SJSA1 (cell line): ENCODE data around the gene SEMA3C. TPM values are rescaled to one million over a fixed set of nuclear protein-coding genes. Genes with fewer than 3 reads are reported as not detected.

Experiments
- DNase-seq, 2 experiments: peaks; one replicate each; pipeline ENCODE4 v3.0.0-alpha.2; 2015 to 2020; ENCODE audit warnings: low spot score in 2 of 2, low read depth in 1 of 2
- H3K27ac ChIP-seq: fragments of 250-450 bp; sonication (Bioruptor Pico); 2 replicates; pipeline ENCODE4 v1.5.1; 2020; ENCODE audit warnings: mild to moderate bottlenecking, moderate library complexity
- H3K27me3 ChIP-seq: fragments of 250-450 bp; sonication (Bioruptor Pico); replicated peaks from 2 replicates; pipeline ENCODE4 v1.5.1; 2020; ENCODE audit warnings: mild to moderate bottlenecking, moderate library complexity
- H3K36me3 ChIP-seq: fragments of 250-450 bp; sonication (Bioruptor Pico); 2 replicates; pipeline ENCODE4 v1.5.1; 2020; ENCODE audit warnings: mild to moderate bottlenecking
- H3K4me1 ChIP-seq: fragments of 250-450 bp; sonication (Bioruptor Pico); replicated peaks from 2 replicates; pipeline ENCODE4 v1.6.1; 2021; ENCODE audit warnings: mild to moderate bottlenecking
- H3K4me3 ChIP-seq: fragments of 250-450 bp; sonication (Bioruptor Pico); 2 replicates; pipeline ENCODE4 v1.5.1; 2020; ENCODE audit warnings: mild to moderate bottlenecking
- H3K9me3 ChIP-seq: fragments of 250-450 bp; sonication (Bioruptor Pico); replicated peaks from 2 replicates; pipeline ENCODE4 v1.5.1; 2020; ENCODE audit warnings: mild to moderate bottlenecking
- total RNA-seq: library from RNA; depleted of rRNA; stranded (reverse); fragments of >200 nt; shearing (Covaris generic); gene quantifications from 2 replicates; pipeline ENCODE4 v1.2.3, GENCODE V29; 2014

SEMA3C gene
- total RNA-seq, 1 experiment from 2014 or later: 28.6 TPM

DNA sequence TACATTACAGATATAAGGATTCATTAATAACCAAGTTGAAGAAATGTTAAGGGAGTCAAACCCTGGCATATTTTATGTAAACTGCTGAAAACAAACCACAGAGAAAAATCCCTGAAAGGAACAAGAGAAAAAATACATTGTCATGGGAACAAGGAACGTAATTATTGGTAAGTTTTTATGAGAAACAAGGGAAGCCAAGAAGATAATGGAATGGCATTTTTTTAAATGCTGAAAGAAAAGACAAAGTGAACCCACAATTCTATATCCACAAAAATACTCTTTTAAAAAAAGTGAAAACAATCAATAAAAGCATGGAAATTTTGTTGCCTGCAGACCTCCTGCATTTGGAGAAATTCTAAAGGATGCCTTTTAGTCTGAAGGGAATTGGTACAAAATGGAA, 144.0 kb downstream of the SEMA3C start:
- Histone ChIP-seq H3K27me3 (no peaks in the 10 kb centered on the region), H3K9me3 (no peaks in the 10 kb centered on the region), H3K4me1 (peaks cover 15% of the 10 kb centered on the region), H3K36me3 (no peaks in the 10 kb centered on the region), H3K27ac (no peak overlapping the region), H3K4me3 (no peak overlapping the region)
- no peak for DNase-seq

DNA sequence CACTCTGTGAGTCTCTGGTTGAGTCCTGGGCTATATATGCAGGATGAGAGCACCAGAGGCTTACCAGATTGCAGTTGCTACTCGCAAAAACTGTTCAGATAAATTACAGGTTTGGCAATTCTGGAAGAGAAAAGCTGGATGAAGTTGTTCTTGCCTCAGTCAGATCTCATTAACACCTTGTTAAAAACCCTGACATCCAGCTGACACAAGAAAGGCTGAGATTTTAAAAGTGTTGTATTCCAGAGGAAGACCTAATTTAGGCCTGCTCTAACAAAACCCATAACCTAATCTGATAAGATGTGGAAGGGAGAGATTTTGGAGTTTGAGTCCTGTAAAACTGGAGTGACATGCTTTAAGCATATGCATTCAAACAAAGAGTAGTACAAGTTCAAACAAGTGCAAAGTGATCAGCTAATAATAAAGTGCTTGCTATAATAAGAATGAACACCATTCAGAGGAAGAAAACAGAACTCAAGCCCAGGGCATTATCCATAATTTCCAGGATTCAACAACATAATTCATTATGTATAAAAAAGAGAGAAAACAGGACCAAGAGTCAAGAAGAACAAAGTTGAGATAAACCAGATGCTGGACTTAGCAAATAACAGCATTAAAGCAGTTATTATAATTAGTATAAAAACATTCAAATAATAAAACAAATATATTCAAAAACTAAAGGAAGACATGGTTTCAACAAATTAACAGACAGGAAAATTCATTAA, 144.9 kb downstream of the SEMA3C start:
- H3K36me3 ChIP-seq: no peaks in the 10 kb centered on the region
- no peak for DNase-seq
- H3K9me3 ChIP-seq: no peaks in the 10 kb centered on the region
- no peak overlapping the region for H3K27ac ChIP-seq
- H3K4me3 ChIP-seq: no peak overlapping the region
- no peaks in the 10 kb centered on the region for H3K27me3 ChIP-seq
- H3K4me1 ChIP-seq: peaks cover 15% of the 10 kb centered on the region

DNA sequence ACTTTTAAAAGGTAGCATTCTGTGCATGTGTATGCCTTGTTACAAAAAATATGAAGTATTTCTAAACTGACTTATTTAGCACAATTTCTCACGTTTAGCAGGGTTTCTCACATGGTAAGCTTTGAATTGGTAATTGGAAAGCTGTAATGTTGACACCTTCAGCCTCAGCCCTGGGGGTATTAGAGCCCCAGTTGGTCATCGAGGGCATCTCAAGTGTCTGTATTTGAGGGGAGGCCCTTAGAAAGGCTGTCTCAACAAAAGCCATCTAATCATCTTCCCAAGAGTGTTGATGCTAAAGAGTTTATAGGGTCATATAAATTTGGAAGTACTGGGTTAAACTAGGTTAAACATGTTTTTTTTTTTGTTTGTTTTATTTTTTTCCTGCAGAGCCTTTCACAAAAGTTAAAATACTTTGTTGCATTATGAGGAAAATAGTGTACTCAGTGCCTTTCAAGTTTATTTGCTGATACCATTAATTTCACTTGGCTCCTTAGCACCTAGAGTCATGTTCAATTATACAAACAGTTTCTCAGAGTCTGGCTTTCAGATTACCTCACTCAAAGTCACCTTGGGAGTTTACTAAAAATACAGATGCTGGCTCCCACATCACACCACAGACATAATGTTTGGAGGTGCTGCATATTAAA, 146.4 kb downstream of the SEMA3C start:
- Histone ChIP-seq H3K27ac (no peak overlapping the region), H3K36me3 (no peaks in the 10 kb centered on the region), H3K4me1 (peaks cover 15% of the 10 kb centered on the region), H3K9me3 (no peaks in the 10 kb centered on the region), H3K27me3 (no peaks in the 10 kb centered on the region), H3K4me3 (no peak overlapping the region)
- DNase-seq: no peak

DNA sequence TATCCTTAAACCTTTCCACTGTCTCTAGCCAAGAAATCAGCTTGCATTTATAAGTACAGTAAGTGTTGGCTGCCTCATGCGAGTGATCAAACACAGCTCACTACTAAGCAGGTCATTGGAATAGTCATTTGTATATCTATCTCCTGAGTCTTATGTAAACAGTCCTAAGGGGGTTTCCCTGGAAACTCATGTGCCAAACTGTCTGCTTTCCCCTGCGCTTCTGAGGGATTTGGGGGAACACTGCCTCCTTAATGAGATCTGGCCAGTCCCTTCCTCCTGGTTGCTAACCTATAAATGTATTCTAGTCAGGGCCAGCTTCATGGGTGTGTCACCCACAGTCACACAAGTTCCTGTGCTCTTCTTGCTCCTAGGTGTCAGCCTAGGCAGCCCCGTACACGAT, 147.3 kb downstream of the SEMA3C start:
- DNase-seq: peak in 1 of 2 experiments; percentile 31
- no peaks in the 10 kb centered on the region for H3K36me3 ChIP-seq
- H3K4me3 ChIP-seq: no peak overlapping the region
- no peaks in the 10 kb centered on the region for H3K27me3 ChIP-seq
- no peak overlapping the region for H3K27ac ChIP-seq
- peaks cover 15% of the 10 kb centered on the region for H3K4me1 ChIP-seq
- no peaks in the 10 kb centered on the region for H3K9me3 ChIP-seq

DNA sequence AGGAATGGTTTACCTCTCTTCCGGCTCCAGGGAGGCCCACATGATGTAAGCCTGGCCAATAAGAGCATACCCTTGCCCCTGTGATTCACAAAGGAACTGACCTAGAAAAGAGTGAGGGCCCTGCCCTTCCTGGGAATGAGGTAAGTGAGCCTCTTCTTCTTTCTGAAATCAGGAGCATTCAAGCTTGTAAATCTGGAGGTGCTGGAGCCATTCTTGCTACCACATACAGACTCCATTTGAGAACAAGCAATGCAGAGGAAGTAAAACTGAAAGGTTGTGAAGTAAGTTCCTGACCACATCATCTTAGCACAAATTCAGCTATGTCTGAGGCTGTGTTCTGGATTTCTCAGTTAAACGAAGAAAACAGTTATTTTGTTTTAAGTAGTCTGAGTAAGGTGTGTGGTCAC, 148.2 kb downstream of the SEMA3C start:
- Histone ChIP-seq H3K9me3 (no peaks in the 10 kb centered on the region), H3K4me1 (peaks cover 15% of the 10 kb centered on the region), H3K27me3 (no peaks in the 10 kb centered on the region), H3K36me3 (no peaks in the 10 kb centered on the region), H3K4me3 (no peak overlapping the region), H3K27ac (no peak overlapping the region)
- peak in 1 of 2 experiments; percentile 11 for DNase-seq

DNA sequence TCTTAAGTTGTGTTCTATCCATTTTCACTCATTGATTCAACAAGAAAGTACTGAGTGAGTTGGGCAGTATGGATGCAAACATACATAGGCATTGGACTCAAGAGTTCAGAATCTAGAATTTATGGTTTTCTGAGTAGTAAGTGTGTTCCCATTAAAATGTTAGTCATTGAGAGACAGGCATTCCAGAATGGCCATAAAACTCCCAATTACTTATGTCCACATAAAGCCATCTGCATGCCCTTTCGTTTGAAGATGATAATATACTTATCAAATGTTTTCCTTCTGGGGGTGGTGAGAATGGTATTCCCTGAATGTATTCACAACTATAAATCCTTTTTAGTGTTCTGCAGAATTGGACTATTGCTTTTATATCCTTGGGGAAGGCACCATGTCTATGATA, 148.8 kb downstream of the SEMA3C start:
- no peak for DNase-seq
- Histone ChIP-seq H3K4me1 (peaks cover 15% of the 10 kb centered on the region), H3K9me3 (no peaks in the 10 kb centered on the region), H3K27ac (no peak overlapping the region), H3K4me3 (no peak overlapping the region), H3K27me3 (no peaks in the 10 kb centered on the region), H3K36me3 (no peaks in the 10 kb centered on the region)

DNA sequence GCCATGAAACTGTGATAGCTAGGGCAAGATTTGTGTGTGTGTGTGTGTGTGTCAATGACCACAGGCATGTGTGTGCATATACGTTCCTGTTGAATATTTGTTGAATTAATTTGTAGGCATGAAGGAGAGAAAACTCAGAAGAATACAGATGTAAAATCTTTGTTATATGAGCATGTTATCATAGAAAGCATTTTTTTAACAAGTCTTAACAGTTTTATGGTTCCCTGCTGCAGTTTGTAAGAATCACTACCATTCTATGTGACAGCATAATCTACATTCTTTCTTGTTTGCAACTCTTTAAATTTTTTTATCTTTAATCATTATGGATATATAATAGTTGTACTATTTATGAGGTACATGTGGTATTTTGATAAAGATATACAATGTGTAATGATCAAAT, 150.1 kb downstream of the SEMA3C start:
- no peaks in the 10 kb centered on the region for H3K36me3 ChIP-seq
- no peak overlapping the region for H3K4me3 ChIP-seq
- H3K27ac ChIP-seq: no peak overlapping the region
- peaks cover 20% of the 10 kb centered on the region for H3K4me1 ChIP-seq
- H3K9me3 ChIP-seq: no peaks in the 10 kb centered on the region
- no peak for DNase-seq
- no peaks in the 10 kb centered on the region for H3K27me3 ChIP-seq

DNA sequence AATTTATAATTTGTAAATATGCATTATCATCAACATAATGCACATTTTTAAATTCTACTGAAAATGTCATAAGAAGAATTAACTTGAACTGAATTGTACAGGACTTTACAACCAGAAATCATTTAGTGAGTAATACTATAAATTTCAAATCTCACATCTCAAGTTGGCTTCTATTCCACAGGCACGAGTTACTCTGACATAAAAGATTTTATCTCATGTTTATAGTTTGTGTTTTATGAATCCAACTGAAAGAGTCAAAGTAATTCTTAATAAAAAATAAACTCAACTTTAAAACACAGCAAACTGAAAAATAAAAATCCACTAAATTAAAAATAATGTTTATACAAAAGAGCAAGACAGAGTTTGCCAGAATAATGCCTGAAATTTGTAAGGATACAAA, 151.2 kb downstream of the SEMA3C start:
- no peaks in the 10 kb centered on the region for H3K27me3 ChIP-seq
- H3K9me3 ChIP-seq: no peaks in the 10 kb centered on the region
- no peaks in the 10 kb centered on the region for H3K36me3 ChIP-seq
- H3K27ac ChIP-seq: no peak overlapping the region
- H3K4me1 ChIP-seq: peaks cover 20% of the 10 kb centered on the region
- no peak for DNase-seq
- no peak overlapping the region for H3K4me3 ChIP-seq

DNA sequence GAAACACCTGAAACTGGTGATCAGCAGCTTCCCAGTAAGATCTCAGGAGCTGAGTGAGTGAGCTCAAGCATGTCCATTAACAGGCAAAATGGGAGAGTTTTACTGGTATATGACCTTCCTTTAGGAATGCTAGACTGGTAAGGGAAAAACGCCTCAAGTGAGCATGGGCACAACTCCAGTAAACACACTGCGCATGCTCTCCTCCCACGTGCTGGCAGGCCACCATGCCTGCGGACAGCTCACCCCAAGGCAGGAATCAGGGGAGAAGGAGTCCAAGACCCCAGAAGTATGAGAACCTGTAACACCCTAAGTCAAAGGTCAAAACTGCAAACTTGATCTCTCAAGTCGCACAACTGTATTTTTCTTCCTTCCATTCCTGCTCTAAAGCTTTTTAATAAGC, 152.1 kb downstream of the SEMA3C start:
- H3K9me3 ChIP-seq: no peaks in the 10 kb centered on the region
- DNase-seq: no peak
- no peak overlapping the region for H3K4me3 ChIP-seq
- H3K27ac ChIP-seq: no peak overlapping the region
- peaks cover 20% of the 10 kb centered on the region for H3K4me1 ChIP-seq
- no peaks in the 10 kb centered on the region for H3K36me3 ChIP-seq
- H3K27me3 ChIP-seq: no peaks in the 10 kb centered on the region

DNA sequence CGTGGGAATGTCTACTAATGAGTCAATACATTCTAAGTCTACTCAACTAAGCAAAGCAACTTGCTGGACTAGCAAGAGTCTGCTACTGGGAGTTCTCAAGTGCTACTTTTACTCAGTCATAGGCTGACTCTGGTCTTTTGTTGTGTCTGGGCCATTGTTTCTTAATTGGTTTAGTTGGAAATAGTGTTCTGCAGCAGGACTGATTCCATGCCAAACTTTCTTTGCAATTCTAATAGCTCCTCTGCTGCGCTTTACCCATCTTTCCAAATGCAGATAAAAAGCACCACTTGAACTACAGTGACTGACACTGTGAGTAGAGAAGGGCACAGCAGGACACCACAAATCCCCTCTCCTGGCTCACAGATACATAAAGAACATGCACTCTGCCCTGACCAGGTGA, 154.7 kb downstream of the SEMA3C start:
- no peak overlapping the region for H3K27ac ChIP-seq
- no peak overlapping the region for H3K4me3 ChIP-seq
- DNase-seq: no peak
- H3K4me1 ChIP-seq: peaks cover 15% of the 10 kb centered on the region
- H3K36me3 ChIP-seq: no peaks in the 10 kb centered on the region
- H3K27me3 ChIP-seq: no peaks in the 10 kb centered on the region
- no peaks in the 10 kb centered on the region for H3K9me3 ChIP-seq

DNA sequence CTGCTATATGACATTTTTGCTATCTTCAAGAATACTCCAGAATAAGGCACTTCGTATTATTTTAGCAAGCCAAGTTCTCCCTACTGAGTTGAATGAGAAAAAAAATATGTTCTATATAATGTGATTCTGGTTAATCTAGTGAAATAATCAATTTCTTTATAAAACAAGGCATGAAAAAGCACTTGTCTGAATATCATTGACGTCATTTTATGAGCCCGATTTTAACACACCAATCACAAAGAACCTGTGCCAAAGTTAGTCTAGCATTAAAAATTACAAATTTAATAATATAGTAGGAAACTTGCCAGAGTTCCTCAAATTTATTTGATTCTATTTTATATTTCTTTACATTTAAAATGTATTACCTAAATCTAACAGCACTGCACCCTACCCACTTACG, 155.1 kb downstream of the SEMA3C start:
- H3K36me3 ChIP-seq: no peaks in the 10 kb centered on the region
- no peak overlapping the region for H3K27ac ChIP-seq
- H3K4me3 ChIP-seq: no peak overlapping the region
- H3K4me1 ChIP-seq: peaks cover 15% of the 10 kb centered on the region
- H3K9me3 ChIP-seq: no peaks in the 10 kb centered on the region
- no peak for DNase-seq
- no peaks in the 10 kb centered on the region for H3K27me3 ChIP-seq

DNA sequence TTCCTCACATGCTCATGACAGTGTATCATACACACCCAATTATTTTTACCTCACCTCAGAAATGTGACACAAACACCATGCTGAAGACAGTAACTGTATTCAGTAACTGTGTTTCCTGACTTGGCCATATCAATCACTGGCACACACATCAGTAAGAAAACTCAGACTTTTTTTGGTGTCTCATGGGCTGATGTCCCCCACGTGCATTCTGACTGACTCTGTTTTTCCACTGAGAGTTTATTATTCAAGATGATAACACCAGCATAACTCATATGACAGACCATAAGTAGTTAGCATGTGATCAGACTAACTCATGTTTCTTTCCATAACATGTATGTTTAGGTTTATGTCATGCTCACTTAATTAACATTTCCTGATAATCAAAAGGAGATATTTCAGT, 155.6 kb downstream of the SEMA3C start:
- H3K36me3 ChIP-seq: no peaks in the 10 kb centered on the region

DNA sequence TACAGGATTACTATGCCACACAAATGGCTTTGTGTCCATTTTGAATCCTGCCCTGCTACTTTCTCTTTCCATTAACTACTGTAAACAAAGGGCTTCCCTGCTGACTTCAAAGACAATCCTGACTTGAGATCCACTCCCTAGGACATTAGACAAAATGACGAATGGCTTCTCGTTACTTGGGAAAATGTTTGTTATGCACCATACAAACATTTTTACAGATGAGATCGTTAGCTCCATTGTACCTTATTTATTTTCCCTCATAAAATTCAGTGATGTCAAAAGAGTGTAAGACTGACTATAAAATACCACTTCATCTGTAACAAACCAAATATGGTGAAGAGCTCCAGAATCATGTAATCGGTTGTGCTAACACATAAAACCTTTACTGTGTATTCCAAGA, 158.6 kb downstream of the SEMA3C start:
- no peak overlapping the region for H3K4me3 ChIP-seq
- no peak overlapping the region for H3K27ac ChIP-seq
- H3K36me3 ChIP-seq: no peaks in the 10 kb centered on the region
- H3K27me3 ChIP-seq: no peaks in the 10 kb centered on the region
- H3K4me1 ChIP-seq: peaks cover 15% of the 10 kb centered on the region
- DNase-seq: no peak
- H3K9me3 ChIP-seq: no peaks in the 10 kb centered on the region

More for the DNA sequence above, 155.6 kb downstream of the SEMA3C start:
- Histone ChIP-seq H3K9me3 (no peaks in the 10 kb centered on the region), H3K27me3 (no peaks in the 10 kb centered on the region), H3K4me3 (no peak overlapping the region), H3K27ac (no peak overlapping the region), H3K4me1 (peaks cover 15% of the 10 kb centered on the region)
- no peak for DNase-seq

DNA sequence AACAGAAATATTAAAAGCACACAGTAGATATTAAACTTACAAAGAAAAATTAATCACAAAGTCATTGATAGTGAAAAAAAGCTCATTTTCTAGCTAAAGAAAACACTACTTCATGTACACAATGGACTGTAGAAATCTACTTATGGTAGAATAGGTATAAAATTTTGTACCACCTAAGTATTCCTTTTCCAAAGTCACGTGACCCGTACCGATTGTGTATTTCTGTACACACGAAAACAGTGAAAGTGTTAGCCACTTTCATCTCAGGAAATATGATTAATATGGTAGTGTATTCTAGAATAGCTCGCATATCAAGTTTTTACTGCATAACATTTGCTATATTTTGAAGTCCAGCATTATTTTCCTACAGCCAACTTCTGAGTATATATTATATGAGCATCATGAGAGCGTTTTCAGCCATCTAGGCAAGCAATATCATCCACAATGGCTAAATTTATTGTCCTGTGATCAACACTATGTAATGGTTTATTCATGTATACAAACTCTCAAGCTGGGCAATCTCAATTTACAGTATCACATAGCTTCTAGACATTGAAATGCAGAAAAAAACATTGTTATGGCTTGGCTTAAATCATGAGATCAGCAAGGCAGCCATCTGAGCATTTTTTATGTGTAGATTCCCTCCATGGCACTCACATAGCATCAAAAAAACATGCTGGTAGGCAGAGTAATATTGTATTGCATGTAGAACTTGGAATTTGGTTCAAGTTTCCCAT, 165.7 kb downstream of the SEMA3C start:
- no peak for DNase-seq
- Histone ChIP-seq H3K4me1 (peaks cover 13% of the 10 kb centered on the region), H3K9me3 (no peaks in the 10 kb centered on the region), H3K36me3 (no peaks in the 10 kb centered on the region), H3K27ac (no peak overlapping the region), H3K4me3 (no peak overlapping the region), H3K27me3 (no peaks in the 10 kb centered on the region)
